COLO668 (cell line): ENCODE results near the gene PRKCH.
A peak's percentile ranks its signal among the peaks of the same experiment; 100 is the strongest.
"Not testable (repeated sequence)": the region's sequence is repeated elsewhere in the genome, so short reads cannot be mapped to it uniquely, and the experiment has no call there.

Experiments used
- DNase-seq: peaks from one replicate; lab custom pipeline; 2025; ENCODE audit not compliant: unreplicated experiment; lab: John Stamatoyannopoulos, UW

Gene PRKCH

GRCh38 chr14:61453103-61453767, 131.9 kb downstream of the PRKCH start:
- DNase-seq: no peak

- no peak for DNase-seq
Measured at GRCh38 chr14:61454545-61454944, 133.2 kb downstream of the PRKCH start.

- no peak for DNase-seq
Measured at GRCh38 chr14:61455351-61455750, 134.0 kb downstream of the PRKCH start.

- peak; percentile 89 for DNase-seq
Measured at GRCh38 chr14:61456720-61457119, 135.3 kb downstream of the PRKCH start.

- DNase-seq: no peak
Measured at GRCh38 chr14:61458766-61459165, 137.4 kb downstream of the PRKCH start.

GRCh38 chr14:61459229-61459628, 137.8 kb downstream of the PRKCH start:
- DNase-seq: no peak

- DNase-seq: no peak
Measured at GRCh38 chr14:61460063-61460462, 138.7 kb downstream of the PRKCH start.

GRCh38 chr14:61460718-61461611, 139.6 kb downstream of the PRKCH start:
- peak; percentile 34 for DNase-seq

- DNase-seq: peak; percentile 42
Measured at GRCh38 chr14:61461808-61462275, 140.5 kb downstream of the PRKCH start.

GRCh38 chr14:61462566-61463193, 141.3 kb downstream of the PRKCH start:
- DNase-seq: no peak

- no peak for DNase-seq
Measured at GRCh38 chr14:61463664-61464285, 142.4 kb downstream of the PRKCH start.

- DNase-seq: not testable (repeated sequence)
Measured at GRCh38 chr14:61464539-61465320, 143.4 kb downstream of the PRKCH start.

- no peak for DNase-seq
Measured at GRCh38 chr14:61466249-61466904, 145.0 kb downstream of the PRKCH start.

GRCh38 chr14:61466905-61467280, 145.5 kb downstream of the PRKCH start:
- no peak for DNase-seq

- no peak for DNase-seq
Measured at GRCh38 chr14:61467296-61467695, 145.9 kb downstream of the PRKCH start.

GRCh38 chr14:61468063-61468825, 146.9 kb downstream of the PRKCH start:
- no peak for DNase-seq

GRCh38 chr14:61469781-61470180, 148.4 kb downstream of the PRKCH start:
- no peak for DNase-seq

GRCh38 chr14:61470261-61470960, 149.0 kb downstream of the PRKCH start:
- DNase-seq: no peak

- no peak for DNase-seq
Measured at GRCh38 chr14:61470961-61471293, 149.5 kb downstream of the PRKCH start.
